DMS 273 (cell line): ENCODE measurements around the gene EPHA8.

Experiments used
- DNase-seq: peaks from one replicate; lab custom pipeline; 2025; ENCODE audit not compliant: unreplicated experiment; lab: John Stamatoyannopoulos, UW

The EPHA8 gene

GRCh38 chr1:22562584-22563583 is at the start of gene EPHA8:
Gene EPHA8 (plus strand): TSS chr1:22563489. CDS start chr1:22563636, 147 bp downstream.
- DNase-seq, result peak; percentile 81

DNA sequence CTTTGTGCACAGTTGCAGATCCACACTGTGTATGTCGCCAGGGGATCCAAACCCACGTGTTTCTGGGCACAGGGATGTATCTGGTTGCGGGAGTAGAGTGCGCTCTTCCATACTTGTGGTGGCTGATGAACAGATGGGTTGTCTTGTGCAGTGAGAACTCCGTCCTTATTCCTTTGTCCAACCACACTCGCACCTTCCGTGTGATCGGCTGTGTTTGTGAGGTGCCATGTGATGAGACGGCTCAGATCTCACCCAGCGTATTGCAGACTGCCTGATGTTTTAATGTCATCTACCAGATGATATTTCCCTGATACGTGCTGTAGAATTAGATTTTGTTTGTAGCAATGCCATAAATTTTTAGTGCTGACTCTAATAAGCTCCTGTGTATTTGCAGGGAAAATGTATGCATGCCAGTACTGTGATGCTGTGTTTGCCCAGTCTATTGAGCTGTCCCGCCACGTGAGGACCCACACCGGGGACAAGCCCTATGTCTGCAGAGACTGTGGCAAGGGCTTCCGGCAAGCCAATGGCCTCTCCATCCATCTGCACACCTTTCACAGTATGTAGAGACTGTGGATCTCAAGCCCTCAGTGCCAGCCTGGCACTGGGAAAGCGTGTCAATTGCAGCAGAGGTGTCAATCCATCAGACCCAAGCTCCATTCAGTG is 46.2 kb upstream of the EPHA8 start:
- DNase-seq, result no peak

DNA sequence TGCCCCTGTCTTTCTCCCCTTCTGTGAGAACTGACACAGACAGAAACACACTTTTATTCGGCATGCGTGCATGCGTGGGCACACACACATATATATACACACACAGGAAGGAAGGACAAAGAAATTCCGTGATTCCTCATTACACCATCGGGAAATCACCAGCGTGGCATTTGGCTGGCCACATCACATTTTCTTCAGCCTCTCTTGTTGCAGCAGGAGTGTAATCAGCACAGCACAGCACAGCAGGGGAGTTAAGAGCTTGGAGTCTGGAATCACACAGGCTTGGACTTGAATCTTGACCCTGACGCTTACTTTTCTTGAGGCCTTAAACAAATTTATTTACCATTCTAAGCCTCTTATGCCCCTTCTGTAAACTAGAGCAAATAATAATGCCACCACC is 45.3 kb upstream of the EPHA8 start:
- DNase-seq, result no peak

GRCh38 chr1:22518379-22518778 is 44.9 kb upstream of the EPHA8 start:
- DNase-seq, result no peak

GRCh38 chr1:22520871-22521270 is 42.4 kb upstream of the EPHA8 start:
- no peak for DNase-seq

DNA sequence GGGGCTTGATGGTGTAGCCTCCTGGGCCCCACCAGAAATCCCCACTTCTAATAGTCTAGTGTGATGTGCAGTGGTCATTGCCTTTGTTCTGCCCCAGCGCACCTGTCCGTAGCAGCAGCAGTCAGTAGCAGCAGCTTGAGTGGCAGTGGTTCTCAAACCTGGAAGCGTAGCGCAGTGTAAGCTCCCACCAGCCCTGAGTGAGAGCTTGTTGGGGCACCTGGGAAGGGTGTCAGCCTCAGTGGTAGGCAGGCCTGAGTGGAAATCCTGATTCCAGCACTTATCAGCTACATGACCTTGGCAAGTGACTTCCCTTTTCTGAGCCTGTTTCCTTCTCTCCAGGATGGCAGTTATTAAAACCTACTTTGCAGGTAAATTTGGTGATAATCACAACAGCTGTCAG is 41.6 kb upstream of the EPHA8 start:
- DNase-seq, result no peak

GRCh38 chr1:22522221-22522743 is 41.0 kb upstream of the EPHA8 start:
- no peak for DNase-seq

GRCh38 chr1:22524481-22524880 is 38.8 kb upstream of the EPHA8 start:
- no peak for DNase-seq

GRCh38 chr1:22525211-22525610 is 38.1 kb upstream of the EPHA8 start:
- DNase-seq, result no peak

DNA sequence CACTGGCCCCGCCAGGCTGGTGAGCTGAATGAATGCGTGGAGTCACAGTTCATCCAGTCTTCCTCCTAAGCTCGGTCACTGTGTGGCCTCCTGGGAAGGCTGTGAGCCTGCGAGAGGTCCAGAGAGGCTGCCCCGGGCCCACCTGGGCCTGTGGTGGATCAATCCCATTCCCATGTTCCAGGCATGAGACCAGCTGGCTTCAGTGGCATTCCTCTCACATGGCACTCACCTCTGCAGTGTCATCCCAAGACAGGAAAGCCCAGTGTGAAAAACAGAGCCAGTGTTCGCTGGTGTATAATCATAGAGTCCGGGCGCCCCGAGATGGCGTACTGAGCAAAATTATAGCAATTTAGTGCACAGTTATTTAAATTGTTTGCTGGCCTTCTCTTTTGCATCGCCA is 37.6 kb upstream of the EPHA8 start:
- DNase-seq, result no peak

DNA sequence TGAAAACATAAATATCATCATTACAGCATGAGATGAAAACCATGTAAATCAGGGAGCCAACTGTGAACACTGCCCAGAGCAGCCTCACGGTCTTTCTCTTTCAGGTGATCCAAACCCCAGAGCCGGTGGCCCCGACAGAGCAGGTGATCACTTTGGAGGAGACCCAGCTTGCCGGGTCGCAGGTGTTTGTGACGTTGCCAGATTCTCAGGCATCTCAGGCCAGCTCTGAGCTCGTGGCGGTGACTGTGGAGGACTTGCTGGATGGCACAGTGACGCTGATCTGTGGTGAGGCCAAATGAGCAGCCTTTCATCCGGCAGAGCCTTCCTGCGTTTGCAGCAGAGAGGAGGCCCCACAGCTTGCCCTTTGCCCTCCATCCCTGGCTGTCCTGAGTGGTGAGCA is 37.2 kb upstream of the EPHA8 start:
- no peak for DNase-seq

DNA sequence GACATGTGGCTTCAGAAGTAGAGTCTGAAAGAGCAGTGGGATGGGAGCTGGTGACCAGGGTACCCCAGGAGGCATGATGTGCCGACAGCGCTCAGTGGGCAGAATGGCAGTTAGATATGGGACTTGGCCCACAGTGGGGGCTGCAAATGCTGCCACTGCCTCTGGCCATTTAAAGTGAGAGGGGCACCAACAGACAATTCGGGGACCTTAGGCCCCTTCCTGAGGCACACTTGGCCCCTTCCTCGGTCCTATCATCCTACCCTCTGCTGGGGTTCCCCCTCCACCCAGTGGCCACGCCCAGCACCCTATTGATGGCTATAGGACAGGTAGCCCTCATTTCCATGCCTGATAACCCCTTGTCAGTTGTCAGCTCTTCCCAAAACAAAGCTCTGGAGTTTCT is 36.6 kb upstream of the EPHA8 start:
- DNase-seq, result no peak

GRCh38 chr1:22527122-22527521 is 36.2 kb upstream of the EPHA8 start:
- DNase-seq, result no peak

DNA sequence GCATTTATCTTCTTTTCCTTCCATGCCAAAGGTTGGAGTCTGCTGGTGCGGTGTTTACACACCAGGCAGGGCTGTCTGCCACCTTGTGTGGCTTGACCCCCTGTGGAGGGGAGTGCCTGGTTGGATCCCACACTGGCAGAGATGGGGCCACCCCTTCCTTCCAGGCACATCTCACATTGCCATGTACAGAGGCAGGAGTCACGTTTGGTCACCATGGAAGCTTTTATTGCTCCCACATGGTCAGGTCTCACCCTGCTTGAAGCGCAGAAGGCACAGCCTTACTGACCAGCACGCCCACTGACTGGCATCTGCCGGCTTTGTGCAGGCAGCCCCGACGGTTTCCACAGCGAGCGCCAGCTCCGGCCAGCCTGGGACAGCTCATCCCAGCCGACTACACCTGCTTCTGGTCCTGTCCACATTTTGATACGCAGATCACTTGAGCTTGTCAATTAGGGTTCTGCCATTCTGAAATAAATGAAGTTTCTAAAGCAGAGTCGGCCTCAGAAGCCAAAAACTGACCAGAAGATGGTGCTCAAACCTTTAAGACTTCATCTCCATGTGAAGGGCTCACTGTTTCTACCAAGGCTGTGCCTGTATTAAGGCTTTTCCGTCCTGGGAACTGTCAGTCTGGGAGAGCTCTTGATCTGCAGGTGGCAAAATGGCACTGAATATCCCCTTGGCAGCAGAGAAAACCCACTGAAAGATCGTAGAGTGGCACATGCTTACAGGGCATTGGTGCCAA is 35.6 kb upstream of the EPHA8 start:
- DNase-seq, result peak; percentile 47

DNA sequence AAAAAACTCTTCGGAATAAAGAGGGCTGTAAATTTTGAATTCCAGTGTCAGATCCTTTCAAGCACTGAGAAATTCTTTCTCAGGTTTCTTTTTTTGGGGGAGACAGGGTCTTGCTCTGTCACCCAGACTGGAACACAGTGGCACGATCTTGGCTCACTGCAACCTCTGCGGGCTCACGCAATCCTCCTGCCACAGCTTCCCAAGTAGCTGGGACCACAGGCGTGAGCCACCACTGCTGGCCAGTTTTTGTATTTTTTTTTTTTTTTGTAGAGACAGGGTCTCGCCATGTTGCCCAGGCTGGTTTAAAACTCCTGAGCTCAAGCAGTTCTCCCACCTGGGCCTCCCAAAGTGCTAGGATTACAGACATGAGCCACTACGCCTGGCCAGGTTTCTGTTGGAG is 34.8 kb upstream of the EPHA8 start:
- no peak for DNase-seq

- no peak for DNase-seq
Observed at GRCh38 chr1:22529901-22530621, 33.2 kb upstream of the EPHA8 start.

DNA sequence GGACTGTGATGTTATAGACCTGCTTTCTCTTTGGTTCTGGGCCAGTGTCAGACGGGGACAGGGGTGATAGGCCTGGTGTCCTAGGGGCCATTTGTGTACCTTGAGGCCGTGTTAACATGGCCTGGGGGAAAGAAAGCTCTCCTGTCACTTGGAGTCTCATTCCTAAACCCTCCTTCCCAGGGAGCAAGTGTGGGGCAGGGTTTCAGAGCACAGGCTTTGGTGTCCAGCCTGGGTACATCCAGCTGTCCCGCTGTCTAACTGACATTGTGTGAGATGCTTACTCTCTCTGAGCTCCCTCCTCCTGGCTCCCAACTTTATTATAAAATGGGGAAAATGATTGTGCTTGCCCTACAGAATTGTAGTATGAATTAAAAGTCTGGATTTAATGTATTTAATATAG is 32.6 kb upstream of the EPHA8 start:
- no peak for DNase-seq

DNA sequence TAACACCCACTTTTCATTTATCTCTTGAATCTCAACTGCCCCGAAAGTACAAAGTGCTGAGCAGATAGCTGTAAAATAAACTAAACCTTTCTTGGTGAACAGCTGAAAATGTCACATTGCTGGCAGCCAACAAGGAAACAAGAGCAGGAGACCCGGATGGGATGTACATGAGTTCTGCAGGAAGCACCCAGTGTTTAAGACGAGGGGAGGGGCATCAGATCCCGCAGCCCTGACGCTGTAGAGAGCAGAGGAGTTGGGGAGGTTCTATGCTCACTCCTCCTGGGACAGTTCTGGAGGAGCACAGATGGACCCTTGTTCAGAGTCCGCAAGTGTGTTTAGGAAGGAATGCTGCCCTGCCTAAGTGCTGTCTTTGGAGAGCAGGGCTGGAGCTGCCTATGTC is 32.0 kb upstream of the EPHA8 start:
- DNase-seq, result no peak

- no peak for DNase-seq
Observed at GRCh38 chr1:22533244-22533895, 29.9 kb upstream of the EPHA8 start.

GRCh38 chr1:22534951-22535350 is 28.3 kb upstream of the EPHA8 start:
- DNase-seq, result no peak
